RWPE2 (cell line): ENCODE data around the gene NRSN2.

Experiments used
- ATAC-seq: fragments of 200-7000 bp; cut with Tn5 transposase; 3 replicates; pipeline ENCODE4 v1.9.1; 2021; ENCODE audit warnings: low read depth
- DNase-seq: peaks from one replicate; pipeline ENCODE4 v3.0.0-alpha.2; 2020; ENCODE audit warnings: low spot score
- H3K27ac ChIP-seq: fragments of 450-650 bp; 2 replicates; pipeline ENCODE4 v1.5.1; 2017; ENCODE audit warnings: mild to moderate bottlenecking; ENCODE audit not compliant: poor library complexity, severe bottlenecking
- H3K27me3 ChIP-seq: fragments of 250-450 bp; sonication (Bioruptor Pico); 2 replicates; pipeline ENCODE4 v1.5.1; 2021; ENCODE audit warnings: mild to moderate bottlenecking, moderate library complexity; ENCODE audit not compliant: insufficient read depth, poor library complexity, severe bottlenecking
- H3K36me3 ChIP-seq: fragments of 250-450 bp; sonication (Bioruptor Pico); 2 replicates; pipeline ENCODE4 v1.5.1; 2020; ENCODE audit warnings: low read depth, mild to moderate bottlenecking, moderate library complexity
- H3K4me1 ChIP-seq: fragments of 250-450 bp; sonication (Bioruptor Pico); 2 replicates; pipeline ENCODE4 v1.5.1; 2021; ENCODE audit warnings: mild to moderate bottlenecking, moderate library complexity; ENCODE audit not compliant: insufficient read depth, poor library complexity, severe bottlenecking
- H3K4me3 ChIP-seq: fragments of 250-450 bp; sonication (Bioruptor Pico); 2 replicates; pipeline ENCODE4 v1.5.1; 2021; ENCODE audit warnings: mild to moderate bottlenecking, moderate library complexity; ENCODE audit not compliant: severe bottlenecking
- H3K9me3 ChIP-seq: fragments of 250-450 bp; sonication (Bioruptor Pico); 2 replicates; pipeline ENCODE4 v1.5.1; 2021; ENCODE audit warnings: mild to moderate bottlenecking, moderate library complexity; ENCODE audit not compliant: severe bottlenecking
- CTCF ChIP-seq: fragments of 450-650 bp; IDR thresholded peaks from one replicate; pipeline ENCODE4 v1.5.1; 2017; ENCODE audit warnings: mild to moderate bottlenecking, moderate library complexity; ENCODE audit not compliant: poor library complexity, severe bottlenecking

Gene NRSN2, protein sequence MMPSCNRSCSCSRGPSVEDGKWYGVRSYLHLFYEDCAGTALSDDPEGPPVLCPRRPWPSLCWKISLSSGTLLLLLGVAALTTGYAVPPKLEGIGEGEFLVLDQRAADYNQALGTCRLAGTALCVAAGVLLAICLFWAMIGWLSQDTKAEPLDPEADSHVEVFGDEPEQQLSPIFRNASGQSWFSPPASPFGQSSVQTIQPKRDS

DNA sequence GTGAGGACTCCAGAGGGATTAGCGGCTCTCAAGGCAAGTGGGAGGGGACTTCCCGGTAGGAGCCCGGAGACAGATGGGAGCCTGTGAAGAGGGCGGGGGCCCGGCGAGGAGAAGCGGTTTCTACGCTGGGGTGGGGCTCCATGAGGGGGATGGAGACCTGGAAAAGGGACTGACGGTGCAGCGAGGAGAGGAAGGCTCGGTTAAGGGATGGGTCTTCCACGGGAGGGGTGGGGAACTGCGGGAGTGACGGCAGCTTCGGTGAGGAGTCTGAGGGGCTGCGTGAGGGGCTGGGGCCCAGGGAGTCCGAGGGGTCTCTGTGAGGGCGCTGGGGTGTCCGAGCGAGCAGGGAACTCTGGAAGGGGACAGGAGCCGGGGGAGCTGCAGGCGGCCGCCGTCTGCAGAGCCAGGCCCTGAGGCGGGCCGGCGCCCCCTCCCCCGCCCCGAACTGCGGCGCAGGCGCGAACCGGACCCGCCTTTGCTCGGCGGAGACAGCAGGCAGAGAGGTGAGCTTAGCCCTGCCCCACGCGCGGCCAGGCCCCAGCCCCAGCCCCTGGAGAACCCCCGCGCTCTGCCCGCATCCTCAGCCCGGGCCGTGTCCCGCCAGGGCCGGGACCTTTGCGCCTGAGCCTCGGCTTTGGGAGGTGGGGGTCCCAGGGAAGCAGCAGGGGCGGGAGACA is at the start of gene NRSN2:
NRSN2 (plus strand) TSS at position 472 of the 677 bp plus-strand sequence. CDS start 2,533 bp downstream, outside the sequence.
- peak within 1 kb of the TSS; percentile 46 for H3K4me3 ChIP-seq
- H3K27ac ChIP-seq, result peak within 1 kb of the TSS; percentile 76
- H3K4me1 ChIP-seq, result no peaks in the 10 kb centered on the region
- H3K36me3 ChIP-seq, result peaks cover 8% of the 10 kb centered on the region; the same call in 1 of the 2 replicates
- no peaks in the 10 kb centered on the region for H3K27me3 ChIP-seq
- ATAC-seq (peak; percentile 63), DNase-seq (no peak)
- peaks cover 8% of the 10 kb centered on the region for H3K9me3 ChIP-seq
- no peak for TF ChIP-seq CTCF

DNA sequence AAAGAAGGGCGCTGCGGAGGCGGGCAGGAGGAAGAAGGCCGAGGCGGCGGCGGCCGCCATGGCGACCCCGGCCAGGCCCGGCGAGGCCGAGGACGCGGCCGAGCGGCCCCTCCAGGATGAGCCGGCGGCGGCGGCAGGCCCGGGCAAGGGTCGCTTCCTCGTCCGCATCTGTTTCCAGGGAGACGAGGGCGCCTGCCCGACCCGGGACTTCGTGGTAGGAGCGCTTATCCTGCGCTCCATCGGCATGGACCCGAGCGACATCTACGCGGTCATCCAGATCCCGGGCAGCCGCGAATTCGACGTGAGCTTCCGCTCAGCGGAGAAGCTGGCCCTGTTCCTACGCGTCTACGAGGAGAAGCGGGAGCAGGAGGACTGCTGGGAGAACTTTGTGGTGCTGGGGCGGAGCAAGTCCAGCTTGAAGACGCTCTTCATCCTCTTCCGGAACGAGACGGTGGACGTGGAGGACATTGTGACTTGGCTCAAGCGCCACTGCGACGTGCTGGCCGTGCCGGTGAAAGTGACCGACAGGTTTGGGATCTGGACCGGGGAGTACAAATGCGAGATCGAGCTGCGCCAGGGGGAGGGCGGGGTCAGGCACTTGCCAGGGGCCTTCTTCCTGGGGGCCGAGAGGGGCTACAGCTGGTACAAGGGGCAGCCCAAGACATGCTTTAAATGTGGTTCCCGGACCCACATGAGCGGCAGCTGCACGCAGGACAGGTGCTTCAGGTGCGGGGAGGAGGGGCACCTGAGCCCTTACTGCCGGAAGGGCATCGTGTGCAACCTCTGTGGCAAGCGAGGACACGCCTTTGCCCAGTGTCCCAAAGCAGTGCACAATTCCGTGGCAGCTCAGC is 48.8 kb upstream of the NRSN2 start:
- no peak for TF ChIP-seq CTCF
- ATAC-seq (peak; percentile 55), DNase-seq (no peak)
- Histone ChIP-seq H3K4me1 (peaks cover 12% of the 10 kb centered on the region), H3K27ac (peak overlapping the region; percentile 92), H3K27me3 (no peaks in the 10 kb centered on the region), H3K4me3 (peak overlapping the region; percentile 85), H3K9me3 (no peaks in the 10 kb centered on the region), H3K36me3 (peaks cover 15% of the 10 kb centered on the region)

DNA sequence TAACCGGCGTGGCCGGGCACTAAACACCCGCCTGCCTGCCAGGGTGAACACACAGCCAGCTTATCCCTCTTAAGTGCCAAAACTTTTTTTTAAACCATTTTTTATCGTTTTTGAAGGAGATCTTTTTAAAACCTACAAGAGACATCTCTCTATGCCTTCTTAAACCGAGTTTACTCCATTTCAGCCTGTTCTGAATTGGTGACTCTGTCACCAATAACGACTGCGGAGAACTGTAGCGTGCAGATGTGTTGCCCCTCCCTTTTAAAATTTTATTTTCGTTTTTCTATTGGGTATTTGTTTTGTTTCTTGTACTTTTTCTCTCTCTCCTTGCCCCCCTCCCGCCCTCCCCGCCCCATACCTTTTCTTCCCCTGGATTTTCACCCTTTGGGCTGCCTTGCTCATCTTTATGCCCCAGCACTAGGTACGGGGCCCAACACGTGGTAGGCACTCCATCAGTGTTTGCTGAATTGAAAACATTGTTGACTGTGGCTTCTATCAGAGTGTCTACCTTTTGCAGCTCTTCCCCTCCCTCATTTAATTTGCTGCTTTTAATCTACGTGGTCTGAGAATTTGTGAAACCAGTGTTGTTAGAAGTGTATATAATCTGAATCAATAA is 48.0 kb upstream of the NRSN2 start:
- no peak for TF ChIP-seq CTCF
- Histone ChIP-seq H3K9me3 (no peaks in the 10 kb centered on the region), H3K4me3 (peak overlapping the region; percentile 85), H3K27ac (peak overlapping the region; percentile 92), H3K4me1 (peaks cover 12% of the 10 kb centered on the region), H3K27me3 (no peaks in the 10 kb centered on the region), H3K36me3 (peaks cover 15% of the 10 kb centered on the region)
- ATAC-seq (no peak), DNase-seq (no peak)

GRCh38 chr20:300345-300990 is 46.4 kb upstream of the NRSN2 start:
- Histone ChIP-seq H3K27me3 (no peaks in the 10 kb centered on the region), H3K36me3 (peaks cover 15% of the 10 kb centered on the region), H3K4me1 (peaks cover 12% of the 10 kb centered on the region), H3K4me3 (no peak overlapping the region), H3K9me3 (no peaks in the 10 kb centered on the region), H3K27ac (peak overlapping the region; percentile 92)
- ATAC-seq, result no peak
- DNase-seq, result no peak
- no peak for TF ChIP-seq CTCF
